Suprapubic skin (tissue), 3 donors: ENCODE data around the gene ZNF577.

ENCODE experiments used
- EP300 ChIP-seq: sonication (generic); formaldehyde crosslinking; IDR thresholded peaks from one replicate; pipeline ENCODE4 v1.6.1; 2017; ENCODE audit warnings: antibody characterized with exemption
- POLR2A ChIP-seq, 2 donors: fragments of 450-650 bp; IDR thresholded peaks; one replicate each; pipeline ENCODE4 v1.6.1; 2017; ENCODE audit warnings: antibody characterized with exemption in 2 of 2, mild to moderate bottlenecking in 2 of 2, moderate library complexity in 2 of 2
- TF ChIP-seq, protein P1 (sequence below), 2 donors: fragments of 200-600 bp in 1 of 2; fragments of 450-650 bp in 1 of 2; sonication (generic) in 1 of 2; IDR thresholded peaks; one replicate each; pipeline ENCODE4 v1.5.1; 2016 to 2019; ENCODE audit warnings: antibody characterized with exemption in 2 of 2, mild to moderate bottlenecking in 1 of 2, moderate library complexity in 1 of 2

DNA sequence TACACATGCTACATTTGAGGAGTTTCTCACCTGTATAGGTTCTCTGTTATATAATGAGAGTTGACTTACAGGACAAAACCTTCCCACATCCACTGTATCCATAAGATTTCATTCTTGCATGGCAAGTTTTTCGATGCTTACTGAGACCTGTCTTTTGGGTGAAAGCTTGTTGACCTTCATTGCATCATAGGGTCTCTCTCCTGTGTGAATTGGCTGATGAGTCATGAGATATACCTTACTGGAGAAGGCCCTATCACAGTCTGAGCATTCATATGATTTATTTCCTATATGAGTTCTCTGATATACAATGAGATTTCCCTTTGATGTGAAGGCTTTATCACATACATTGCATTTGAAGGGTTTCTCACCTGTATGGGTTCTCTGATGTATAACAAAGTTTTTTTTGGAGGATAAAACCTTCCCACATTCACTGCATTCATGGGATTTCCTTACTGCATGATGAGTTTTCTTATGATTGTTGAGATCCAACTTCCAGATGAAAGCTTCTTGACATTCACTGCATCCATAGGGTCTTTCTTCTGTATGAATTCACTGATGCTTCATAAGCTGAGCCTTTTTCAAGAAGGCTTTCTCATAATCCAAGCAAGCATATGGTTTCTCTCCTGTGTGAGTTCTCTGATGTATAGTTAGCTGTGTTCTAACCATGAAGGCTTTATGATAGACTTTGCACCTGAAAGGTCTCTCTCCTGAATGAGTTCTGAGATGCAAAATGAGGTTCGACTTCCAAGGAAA, 25.7 kb downstream of the ZNF577 start:
- TF ChIP-seq, protein P1, sequence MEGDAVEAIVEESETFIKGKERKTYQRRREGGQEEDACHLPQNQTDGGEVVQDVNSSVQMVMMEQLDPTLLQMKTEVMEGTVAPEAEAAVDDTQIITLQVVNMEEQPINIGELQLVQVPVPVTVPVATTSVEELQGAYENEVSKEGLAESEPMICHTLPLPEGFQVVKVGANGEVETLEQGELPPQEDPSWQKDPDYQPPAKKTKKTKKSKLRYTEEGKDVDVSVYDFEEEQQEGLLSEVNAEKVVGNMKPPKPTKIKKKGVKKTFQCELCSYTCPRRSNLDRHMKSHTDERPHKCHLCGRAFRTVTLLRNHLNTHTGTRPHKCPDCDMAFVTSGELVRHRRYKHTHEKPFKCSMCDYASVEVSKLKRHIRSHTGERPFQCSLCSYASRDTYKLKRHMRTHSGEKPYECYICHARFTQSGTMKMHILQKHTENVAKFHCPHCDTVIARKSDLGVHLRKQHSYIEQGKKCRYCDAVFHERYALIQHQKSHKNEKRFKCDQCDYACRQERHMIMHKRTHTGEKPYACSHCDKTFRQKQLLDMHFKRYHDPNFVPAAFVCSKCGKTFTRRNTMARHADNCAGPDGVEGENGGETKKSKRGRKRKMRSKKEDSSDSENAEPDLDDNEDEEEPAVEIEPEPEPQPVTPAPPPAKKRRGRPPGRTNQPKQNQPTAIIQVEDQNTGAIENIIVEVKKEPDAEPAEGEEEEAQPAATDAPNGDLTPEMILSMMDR (IDR thresholded peaks at IDR 0.05), result no peak
- TF ChIP-seq EP300 (no peak), POLR2A (IDR thresholded peaks at IDR 0.05) (no peak)
